GM21619 (cell line): ENCODE data around the gene SLAIN1.

Source experiments
- ATAC-seq: cut with Tn5 transposase; IDR thresholded peaks from one replicate; pipeline ENCODE4 v1.9.1; 2021; ENCODE audit not compliant: unreplicated experiment

The SLAIN1 gene

GRCh38 chr13:77714119-77714755 lies 16.8 kb downstream of the SLAIN1 start:
- no peak for ATAC-seq

GRCh38 chr13:77715233-77715891 lies 17.9 kb downstream of the SLAIN1 start:
- ATAC-seq = peak; percentile 81

GRCh38 chr13:77716692-77717091 lies 19.2 kb downstream of the SLAIN1 start:
- no peak for ATAC-seq

GRCh38 chr13:77717508-77717907 lies 20.0 kb downstream of the SLAIN1 start:
- no peak for ATAC-seq

- ATAC-seq = no peak
These were observed 21.6 kb downstream of the SLAIN1 start for GRCh38 chr13:77719128-77719527.

- no peak for ATAC-seq
These were observed 23.5 kb downstream of the SLAIN1 start for GRCh38 chr13:77720988-77721387.

GRCh38 chr13:77724092-77724491 lies 26.6 kb downstream of the SLAIN1 start:
- ATAC-seq = no peak

- ATAC-seq = no peak
These were observed 27.6 kb downstream of the SLAIN1 start for GRCh38 chr13:77725071-77725470.

GRCh38 chr13:77728265-77729125 lies 31.0 kb downstream of the SLAIN1 start:
- no peak for ATAC-seq

GRCh38 chr13:77729502-77730221 lies 32.2 kb downstream of the SLAIN1 start:
- peak; percentile 97 for ATAC-seq

GRCh38 chr13:77730572-77730971 lies 33.1 kb downstream of the SLAIN1 start:
- no peak for ATAC-seq

- ATAC-seq = no peak
These were observed 34.8 kb downstream of the SLAIN1 start for GRCh38 chr13:77732287-77732686.

- no peak for ATAC-seq
These were observed 36.2 kb downstream of the SLAIN1 start for GRCh38 chr13:77733674-77734073.

GRCh38 chr13:77737583-77738200 lies 40.2 kb downstream of the SLAIN1 start:
- ATAC-seq = peak; percentile 81

GRCh38 chr13:77740097-77740735 lies 42.7 kb downstream of the SLAIN1 start:
- no peak for ATAC-seq

- ATAC-seq = no peak
These were observed 43.6 kb downstream of the SLAIN1 start for GRCh38 chr13:77740931-77741596.

GRCh38 chr13:77741597-77741972 lies 44.1 kb downstream of the SLAIN1 start:
- ATAC-seq = no peak

GRCh38 chr13:77742801-77743200 lies 45.3 kb downstream of the SLAIN1 start:
- no peak for ATAC-seq

GRCh38 chr13:77745784-77746183 lies 48.3 kb downstream of the SLAIN1 start:
- no peak for ATAC-seq
